ENCODE measurements around the gene GNB5. TPM values are rescaled to one million over a fixed set of nuclear protein-coding genes. Genes with fewer than 3 reads are reported as not detected.
A peak's percentile ranks its signal among the peaks of the same experiment; 100 is the strongest.
"Not testable (repeated sequence)": the region's sequence is repeated elsewhere in the genome, so short reads cannot be mapped to it uniquely, and the experiment has no call there.

The GNB5 gene
- total RNA-seq, 1 donor from 2014 or later = 21.6 TPM

GRCh38 chr15:52171807-52172206 is 19.4 kb downstream of the GNB5 start:
- DNase-seq (ENCODE audit: low read depth) = no peak

GRCh38 chr15:52171386-52171785 is 19.8 kb downstream of the GNB5 start:
- DNase-seq (ENCODE audit: low read depth) = no peak

GRCh38 chr15:52170199-52170598 is 21.0 kb downstream of the GNB5 start:
- DNase-seq (ENCODE audit: low read depth) = not testable (repeated sequence)

GRCh38 chr15:52165494-52166131 is 25.6 kb downstream of the GNB5 start:
- not testable (repeated sequence) for DNase-seq (ENCODE audit: low read depth)

GRCh38 chr15:52164631-52165265 is 26.4 kb downstream of the GNB5 start:
- no peak for DNase-seq (ENCODE audit: low read depth)

GRCh38 chr15:52163321-52164190 is 27.6 kb downstream of the GNB5 start:
- no peak for DNase-seq (ENCODE audit: low read depth)

- DNase-seq (ENCODE audit: low read depth) = no peak
These were observed 28.3 kb downstream of the GNB5 start for GRCh38 chr15:52162876-52163275.

GRCh38 chr15:52162260-52162659 is 28.9 kb downstream of the GNB5 start:
- DNase-seq (ENCODE audit: low read depth) = no peak

- DNase-seq (ENCODE audit: low read depth) = no peak
These were observed 29.7 kb downstream of the GNB5 start for GRCh38 chr15:52161406-52161966.

- DNase-seq (ENCODE audit: low read depth) = no peak
These were observed 31.5 kb downstream of the GNB5 start for GRCh38 chr15:52159645-52160044.

- DNase-seq (ENCODE audit: low read depth) = no peak
These were observed 33.0 kb downstream of the GNB5 start for GRCh38 chr15:52158084-52158765.

- no peak for DNase-seq (ENCODE audit: low read depth)
These were observed 35.3 kb downstream of the GNB5 start for GRCh38 chr15:52155878-52156277.

GRCh38 chr15:52154896-52155865 is 36.0 kb downstream of the GNB5 start:
- peak; percentile 66 for DNase-seq (ENCODE audit: low read depth)

- no peak for DNase-seq (ENCODE audit: low read depth)
These were observed 37.0 kb downstream of the GNB5 start for GRCh38 chr15:52153900-52154895.

- DNase-seq (ENCODE audit: low read depth) = no peak
These were observed 39.8 kb downstream of the GNB5 start for GRCh38 chr15:52151353-52151752.

- DNase-seq (ENCODE audit: low read depth) = no peak
These were observed 40.3 kb downstream of the GNB5 start for GRCh38 chr15:52150871-52151270.

GRCh38 chr15:52150043-52150825 is 41.0 kb downstream of the GNB5 start:
- no peak for DNase-seq (ENCODE audit: low read depth)

- no peak for DNase-seq (ENCODE audit: low read depth)
These were observed 42.8 kb downstream of the GNB5 start for GRCh38 chr15:52148403-52148802.

All from myocyte (in vitro differentiated cells).